Neural progenitor cell (in vitro differentiated cells): ENCODE measurements around the gene TMC7. TPM values are rescaled to one million over a fixed set of nuclear protein-coding genes. Genes with fewer than 3 reads are reported as not detected.

Source experiments
- DNase-seq: peaks from one replicate; pipeline ENCODE4 v3.0.0-alpha.2; 2016; ENCODE audit warnings: low spot score
- H2AFZ ChIP-seq: fragments of 200-600 bp; sonication (generic); replicated peaks from 2 replicates; pipeline ENCODE4 v1.6.1; 2016; ENCODE audit warnings: antibody characterized with exemption
- H3F3A ChIP-seq: fragments of 200-600 bp; sonication (generic); 2 replicates; pipeline ENCODE4 v1.6.1; 2016; ENCODE audit warnings: antibody characterized with exemption, low read depth
- H3K27ac ChIP-seq: fragments of 200-600 bp; sonication (generic); 2 replicates; pipeline ENCODE4 v1.5.1; 2016; ENCODE audit warnings: mild to moderate bottlenecking
- H3K27me3 ChIP-seq: fragments of 200-600 bp; sonication (generic); 2 replicates; pipeline ENCODE4 v1.6.1; 2016; ENCODE audit warnings: mild to moderate bottlenecking, moderate library complexity
- H3K36me3 ChIP-seq: fragments of 200-600 bp; sonication (generic); 2 replicates; pipeline ENCODE4 v1.5.1; 2016
- H3K4me1 ChIP-seq: fragments of 200-600 bp; sonication (generic); 2 replicates; pipeline ENCODE4 v1.6.1; 2016; ENCODE audit warnings: mixed run types
- H3K4me2 ChIP-seq: fragments of 200-600 bp; sonication (generic); 2 replicates; pipeline ENCODE4 v1.6.1; 2016
- H3K4me3 ChIP-seq: fragments of 200-600 bp; sonication (generic); 2 replicates; pipeline ENCODE4 v1.5.1; 2016
- H3K79me2 ChIP-seq: fragments of 200-600 bp; sonication (generic); 2 replicates; pipeline ENCODE4 v1.6.1; 2016; ENCODE audit warnings: low read depth
- H3K9ac ChIP-seq: fragments of 200-600 bp; sonication (generic); 2 replicates; pipeline ENCODE4 v1.6.1; 2016
- H3K9me3 ChIP-seq: fragments of 200-600 bp; sonication (generic); 2 replicates; pipeline ENCODE4 v1.5.1; 2016; ENCODE audit warnings: low read depth
- H4K20me1 ChIP-seq: fragments of 200-600 bp; sonication (generic); 2 replicates; pipeline ENCODE4 v1.6.1; 2016; ENCODE audit warnings: low read depth
- H3K27ac Mint-ChIP-seq: 3 replicates; pipeline ENCODE4 v1.8.0; 2021; ENCODE audit warnings: mixed read lengths
- H3K27me3 Mint-ChIP-seq: 2 replicates; pipeline ENCODE4 v1.8.0; 2022; ENCODE audit warnings: low read depth, mild to moderate bottlenecking, inconsistent platforms, moderate library complexity, mixed read lengths; ENCODE audit not compliant: insufficient read depth
- H3K36me3 Mint-ChIP-seq: 3 replicates; pipeline ENCODE4 v1.8.0; 2021; ENCODE audit warnings: mixed read lengths
- H3K4me1 Mint-ChIP-seq: 3 replicates; pipeline ENCODE4 v1.8.0; 2021; ENCODE audit warnings: mixed read lengths
- H3K4me3 Mint-ChIP-seq: 3 replicates; pipeline ENCODE4 v1.8.0; 2021; ENCODE audit warnings: mild to moderate bottlenecking, moderate library complexity, mixed read lengths
- H3K9me3 Mint-ChIP-seq: 3 replicates; pipeline ENCODE4 v1.8.0; 2020; ENCODE audit warnings: mixed read lengths
- EZH2 ChIP-seq: fragments of 200-600 bp; sonication (generic); IDR thresholded peaks from 2 replicates; pipeline ENCODE4 v1.6.1; 2017; ENCODE audit warnings: antibody characterized with exemption, mild to moderate bottlenecking, moderate library complexity
- EZH2phosphoT487 ChIP-seq: fragments of 200-600 bp; sonication (generic); IDR thresholded peaks from 2 replicates; pipeline ENCODE4 v1.6.1; 2017; ENCODE audit warnings: antibody characterized with exemption
- total RNA-seq: library from RNA; depleted of rRNA; stranded (reverse); fragments of >200 nt; gene quantifications from 2 replicates; pipeline ENCODE4 v1.2.3, GENCODE V29; 2015; ENCODE audit warnings: low replicate concordance
- TF ChIP-seq, protein P1 (sequence below): fragments of 200-600 bp; sonication (generic); IDR thresholded peaks from 2 replicates; pipeline ENCODE4 v1.5.1; 2017; ENCODE audit warnings: antibody characterized with exemption, mild to moderate bottlenecking

The TMC7 gene
- total RNA-seq, 1 donor from 2014 or later = 8.2 TPM

DNA sequence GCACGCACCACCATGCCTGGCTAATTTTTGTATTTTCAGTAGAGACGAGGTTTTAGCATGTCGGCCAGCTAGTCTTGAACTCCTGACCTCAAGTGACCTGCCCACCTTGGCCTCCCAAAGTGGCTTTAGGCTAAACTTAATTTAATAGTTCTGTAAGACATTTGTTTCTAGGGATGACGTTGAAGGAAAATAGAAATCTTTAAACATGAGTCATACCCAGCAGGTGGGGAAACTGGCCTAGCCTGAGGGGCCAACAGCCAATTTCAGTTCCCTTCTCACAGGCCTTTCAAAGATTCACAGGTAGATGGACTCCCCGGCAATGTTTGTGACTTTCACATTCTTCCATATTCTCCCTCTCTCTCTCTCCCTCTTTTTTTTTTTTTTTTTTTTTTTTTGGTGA, 111.9 kb downstream of the TMC7 start:
- H3K4me3 ChIP-seq = no peak overlapping the region
- Mint-ChIP-seq H3K36me3 (no peaks in the 10 kb centered on the region), H3K9me3 (peaks cover 5% of the 10 kb centered on the region), H3K4me3 (no peak overlapping the region), H3K4me1 (no peaks in the 10 kb centered on the region), H3K27ac (no peak overlapping the region), H3K27me3 (peaks cover 7% of the 10 kb centered on the region)
- no peaks in the 10 kb centered on the region for H3K9me3 ChIP-seq
- H3K27ac ChIP-seq = no peak overlapping the region
- no peak overlapping the region for H3K9ac ChIP-seq
- no peak overlapping the region for H2AFZ ChIP-seq
- H3K36me3 ChIP-seq = no peaks in the 10 kb centered on the region
- H3K79me2 ChIP-seq = no peaks in the 10 kb centered on the region
- no peak for DNase-seq
- no peaks in the 10 kb centered on the region for H3F3A ChIP-seq
- H3K27me3 ChIP-seq = no peaks in the 10 kb centered on the region
- H3K4me2 ChIP-seq = no peak overlapping the region
- TF ChIP-seq EZH2phosphoT487 (no peak), EZH2 (no peak)
- TF ChIP-seq, protein P1, sequence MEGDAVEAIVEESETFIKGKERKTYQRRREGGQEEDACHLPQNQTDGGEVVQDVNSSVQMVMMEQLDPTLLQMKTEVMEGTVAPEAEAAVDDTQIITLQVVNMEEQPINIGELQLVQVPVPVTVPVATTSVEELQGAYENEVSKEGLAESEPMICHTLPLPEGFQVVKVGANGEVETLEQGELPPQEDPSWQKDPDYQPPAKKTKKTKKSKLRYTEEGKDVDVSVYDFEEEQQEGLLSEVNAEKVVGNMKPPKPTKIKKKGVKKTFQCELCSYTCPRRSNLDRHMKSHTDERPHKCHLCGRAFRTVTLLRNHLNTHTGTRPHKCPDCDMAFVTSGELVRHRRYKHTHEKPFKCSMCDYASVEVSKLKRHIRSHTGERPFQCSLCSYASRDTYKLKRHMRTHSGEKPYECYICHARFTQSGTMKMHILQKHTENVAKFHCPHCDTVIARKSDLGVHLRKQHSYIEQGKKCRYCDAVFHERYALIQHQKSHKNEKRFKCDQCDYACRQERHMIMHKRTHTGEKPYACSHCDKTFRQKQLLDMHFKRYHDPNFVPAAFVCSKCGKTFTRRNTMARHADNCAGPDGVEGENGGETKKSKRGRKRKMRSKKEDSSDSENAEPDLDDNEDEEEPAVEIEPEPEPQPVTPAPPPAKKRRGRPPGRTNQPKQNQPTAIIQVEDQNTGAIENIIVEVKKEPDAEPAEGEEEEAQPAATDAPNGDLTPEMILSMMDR = no peak
- H4K20me1 ChIP-seq = no peaks in the 10 kb centered on the region
- H3K4me1 ChIP-seq = no peaks in the 10 kb centered on the region

DNA sequence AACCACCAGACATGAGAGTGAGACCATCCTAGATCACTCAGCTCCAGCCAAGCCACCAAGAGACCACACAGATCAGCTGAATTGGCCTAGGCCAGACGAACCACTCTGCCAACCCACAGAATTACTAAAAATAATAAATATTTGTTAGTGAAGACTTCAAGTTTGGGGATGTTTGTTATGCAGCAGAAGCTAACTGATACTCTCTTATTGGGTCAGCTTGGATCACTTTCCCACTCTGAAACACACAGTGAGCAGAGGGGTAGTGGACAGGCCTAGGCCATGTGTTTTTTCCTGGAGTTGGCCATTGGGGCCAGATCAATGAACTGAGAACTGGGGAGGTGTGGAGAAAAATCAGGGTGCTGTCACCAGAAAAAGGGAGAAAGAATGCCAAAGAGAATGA, 114.4 kb downstream of the TMC7 start:
- no peak overlapping the region for H3K27ac ChIP-seq

DNA sequence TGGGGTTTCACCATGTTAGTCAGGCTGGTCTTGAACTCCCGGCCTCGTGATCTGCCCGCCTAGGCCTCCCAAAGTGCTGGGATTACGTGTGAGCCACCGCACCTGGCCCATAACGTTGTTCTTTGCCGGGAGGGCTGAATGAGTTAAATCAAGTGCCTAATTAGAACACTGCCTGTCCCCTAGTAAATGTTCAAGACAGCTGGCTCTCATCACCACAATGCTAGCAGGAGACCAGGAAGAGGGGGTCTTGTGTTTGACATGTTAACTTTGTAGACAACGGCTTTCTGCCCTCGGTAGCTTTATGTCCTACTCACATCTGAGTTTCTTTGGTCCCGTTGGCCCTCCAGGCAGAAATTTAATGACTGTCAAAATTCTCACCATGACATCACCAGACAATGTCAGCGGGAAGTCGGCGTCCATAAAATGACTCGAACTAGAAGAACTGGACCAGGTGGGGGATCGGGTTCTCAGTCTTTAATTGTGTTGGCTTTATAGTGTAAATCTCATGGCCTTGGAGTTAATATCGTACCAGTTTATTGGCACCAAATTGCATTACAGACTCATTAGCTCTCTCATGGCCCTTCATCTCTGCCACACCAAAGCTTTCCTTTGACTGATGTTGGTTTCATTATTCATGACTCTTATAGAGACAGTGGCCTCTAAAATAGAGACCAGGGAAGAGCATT, 118.6 kb downstream of the TMC7 start:
- H3K27ac Mint-ChIP-seq = no peak overlapping the region

More for the DNA sequence above, 114.4 kb downstream of the TMC7 start:
- Mint-ChIP-seq H3K36me3 (no peaks in the 10 kb centered on the region), H3K27me3 (peaks cover 5% of the 10 kb centered on the region), H3K27ac (no peak overlapping the region), H3K4me1 (no peaks in the 10 kb centered on the region), H3K9me3 (peaks cover 3% of the 10 kb centered on the region), H3K4me3 (no peak overlapping the region)
- Histone ChIP-seq H3K4me3 (no peak overlapping the region), H3K9ac (no peak overlapping the region), H3K79me2 (no peaks in the 10 kb centered on the region), H3K4me1 (no peaks in the 10 kb centered on the region), H4K20me1 (no peaks in the 10 kb centered on the region), H3F3A (no peaks in the 10 kb centered on the region), H3K27me3 (peaks cover 5% of the 10 kb centered on the region), H3K4me2 (no peak overlapping the region), H3K36me3 (no peaks in the 10 kb centered on the region), H3K9me3 (no peaks in the 10 kb centered on the region), H2AFZ (no peak overlapping the region)
- no peak for DNase-seq
- TF ChIP-seq EZH2 = no peak
- TF ChIP-seq EZH2phosphoT487 = no peak
- TF ChIP-seq, protein P1 = no peak

More for the DNA sequence above, 118.6 kb downstream of the TMC7 start:
- Histone ChIP-seq H4K20me1 (peaks cover 12% of the 10 kb centered on the region), H3K27ac (no peak overlapping the region), H2AFZ (no peak overlapping the region), H3K27me3 (peaks cover 23% of the 10 kb centered on the region), H3K9me3 (no peaks in the 10 kb centered on the region), H3K4me1 (peaks cover 15% of the 10 kb centered on the region), H3K4me3 (no peak overlapping the region), H3F3A (peaks cover 15% of the 10 kb centered on the region), H3K79me2 (no peaks in the 10 kb centered on the region), H3K9ac (no peak overlapping the region), H3K4me2 (no peak overlapping the region), H3K36me3 (no peaks in the 10 kb centered on the region)
- no peak for DNase-seq
- H3K4me3 Mint-ChIP-seq = no peak overlapping the region
- no peaks in the 10 kb centered on the region for H3K36me3 Mint-ChIP-seq
- TF ChIP-seq EZH2phosphoT487 (no peak), EZH2 (no peak)
- TF ChIP-seq, protein P1 = no peak
- peaks cover 18% of the 10 kb centered on the region for H3K4me1 Mint-ChIP-seq
- H3K9me3 Mint-ChIP-seq = peaks cover 3% of the 10 kb centered on the region
- H3K27me3 Mint-ChIP-seq = peaks cover 16% of the 10 kb centered on the region
